ENCODE measurements around the gene PPP1R3G. TPM values are rescaled to one million over a fixed set of nuclear protein-coding genes. Genes with fewer than 3 reads are reported as not detected.
A peak's percentile ranks its signal among the peaks of the same experiment; 100 is the strongest.
"Not testable (repeated sequence)": the region's sequence is repeated elsewhere in the genome, so short reads cannot be mapped to it uniquely, and the experiment has no call there.

Gene PPP1R3G
- total RNA-seq, 1 donor from 2014 or later: 2.0 TPM

DNA sequence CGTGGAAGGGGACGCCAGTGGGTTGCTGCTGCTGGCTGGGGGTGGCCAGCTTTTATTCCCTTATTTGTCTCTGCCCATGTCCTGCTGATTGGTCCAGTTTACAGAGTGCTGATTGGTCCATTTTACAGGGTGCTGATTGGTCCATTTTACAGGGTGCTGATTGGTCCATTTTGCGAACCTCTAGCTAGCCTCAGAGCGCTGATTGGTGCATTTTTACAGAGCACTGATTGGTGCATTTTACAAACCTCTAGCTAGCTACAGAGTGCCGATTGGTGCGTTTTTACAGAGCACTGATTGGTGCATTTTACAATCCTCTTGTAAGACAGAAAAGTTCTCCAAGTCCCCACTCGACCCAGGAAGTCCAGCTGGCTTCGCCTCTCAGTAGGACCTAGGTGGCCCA lies 35.4 kb downstream of the PPP1R3G start:
- not testable (repeated sequence) for ATAC-seq

DNA sequence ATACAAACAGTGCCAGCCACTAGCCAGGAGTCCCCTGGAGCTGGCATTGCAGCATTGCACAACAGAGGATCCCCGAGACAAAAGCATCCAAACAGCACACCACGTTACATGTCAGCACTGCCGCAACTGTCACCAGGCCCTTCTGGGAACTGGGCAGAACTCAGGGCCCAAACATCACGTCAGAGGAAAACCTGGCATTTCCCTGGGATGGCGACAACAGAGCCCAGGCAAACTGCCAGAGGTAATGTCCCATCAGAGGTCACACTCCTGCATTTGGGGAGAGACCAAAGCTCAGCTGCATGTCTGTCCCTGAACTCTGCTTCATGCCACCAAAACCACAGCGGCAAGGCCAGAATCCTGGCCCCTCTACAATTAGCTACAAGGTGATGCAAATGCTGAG lies 36.3 kb downstream of the PPP1R3G start:
- ATAC-seq: no peak

DNA sequence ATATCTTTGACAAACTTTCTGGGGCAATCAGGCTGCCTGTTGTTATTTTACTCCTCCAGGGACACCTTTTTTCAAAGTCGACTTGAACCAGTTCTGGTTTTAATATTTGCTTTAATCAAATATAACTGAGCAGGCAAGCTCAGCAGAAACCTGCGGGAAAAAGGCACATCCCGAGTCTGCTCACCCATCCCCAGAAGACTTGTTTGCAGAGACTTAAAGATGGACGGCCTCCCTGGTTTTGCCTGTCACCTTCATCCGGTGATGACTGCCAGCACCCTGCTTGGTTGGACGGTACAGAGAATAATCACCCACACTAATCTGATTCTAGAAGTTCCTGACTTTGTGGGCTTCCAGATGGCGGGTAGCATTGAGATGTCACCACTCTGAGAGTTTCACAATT lies 36.8 kb downstream of the PPP1R3G start:
- ATAC-seq: no peak

DNA sequence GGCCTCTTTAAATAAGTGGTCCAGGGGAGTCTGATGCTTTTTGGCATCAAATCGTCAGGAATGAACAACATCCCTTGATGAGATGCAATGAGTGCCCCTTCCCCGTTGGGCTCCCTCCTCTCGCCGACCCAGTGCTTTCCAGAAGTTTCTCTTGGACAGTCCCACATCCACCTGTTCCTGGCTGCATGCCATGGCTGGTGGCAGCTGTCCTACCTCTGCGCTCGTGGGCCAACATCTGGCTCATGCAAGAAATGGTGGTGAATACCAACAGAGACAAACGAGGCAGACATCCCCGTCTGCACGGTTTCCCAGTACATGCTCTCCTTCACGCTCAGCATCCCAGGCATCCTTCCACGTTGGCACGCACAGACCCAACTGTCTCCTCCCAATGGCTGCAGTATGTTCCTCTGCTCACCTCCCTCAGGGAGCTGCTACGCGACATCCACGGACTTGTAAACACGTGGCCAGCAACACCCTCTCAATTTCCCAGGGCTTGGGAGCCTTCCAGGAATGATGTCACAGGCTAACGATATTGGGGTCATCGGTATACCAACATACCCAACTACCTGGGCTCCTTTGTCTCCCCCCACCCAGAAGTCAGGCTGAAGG lies 37.5 kb downstream of the PPP1R3G start:
- no peak for ATAC-seq

DNA sequence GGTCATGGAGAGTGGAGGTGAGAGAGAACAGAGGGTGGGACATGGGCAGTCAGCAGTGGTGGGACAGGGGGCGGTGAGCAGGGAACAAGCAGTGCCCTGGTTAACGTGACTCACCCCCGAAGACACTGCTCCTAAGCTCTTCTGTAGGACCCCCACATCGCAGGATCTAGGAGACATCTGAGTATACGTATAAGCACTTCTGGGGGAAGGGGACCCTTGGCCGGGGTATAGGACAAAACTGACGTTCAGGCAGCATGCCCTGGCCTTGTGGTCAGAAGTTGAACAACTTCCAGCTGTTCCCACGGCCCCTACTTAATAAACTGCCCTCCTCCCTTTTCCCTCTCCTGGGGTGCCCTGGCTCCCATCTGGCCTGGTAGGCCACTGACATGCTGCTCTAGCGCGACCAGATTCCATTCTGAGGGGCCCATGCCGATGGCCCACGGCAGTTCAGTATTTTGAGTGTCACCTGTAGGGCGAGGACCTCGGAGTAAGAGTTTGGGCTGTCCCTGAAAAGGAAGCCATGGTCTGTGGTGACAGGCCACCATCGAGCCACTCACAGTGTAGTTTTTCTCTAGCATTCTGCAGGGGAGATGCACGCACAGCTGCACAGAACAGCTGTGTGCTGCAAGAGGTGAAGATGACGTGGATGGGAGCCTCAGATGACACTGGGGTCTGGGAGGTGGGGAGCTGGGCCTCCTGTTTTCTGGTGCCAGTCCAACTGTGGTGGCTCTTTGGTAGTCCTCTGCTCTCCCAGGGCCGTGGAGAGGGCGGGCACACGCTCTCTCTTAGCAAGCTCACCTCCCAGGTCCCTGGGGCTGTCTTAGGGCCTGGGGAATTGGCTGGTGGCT lies 38.4 kb downstream of the PPP1R3G start:
- ATAC-seq: no peak

DNA sequence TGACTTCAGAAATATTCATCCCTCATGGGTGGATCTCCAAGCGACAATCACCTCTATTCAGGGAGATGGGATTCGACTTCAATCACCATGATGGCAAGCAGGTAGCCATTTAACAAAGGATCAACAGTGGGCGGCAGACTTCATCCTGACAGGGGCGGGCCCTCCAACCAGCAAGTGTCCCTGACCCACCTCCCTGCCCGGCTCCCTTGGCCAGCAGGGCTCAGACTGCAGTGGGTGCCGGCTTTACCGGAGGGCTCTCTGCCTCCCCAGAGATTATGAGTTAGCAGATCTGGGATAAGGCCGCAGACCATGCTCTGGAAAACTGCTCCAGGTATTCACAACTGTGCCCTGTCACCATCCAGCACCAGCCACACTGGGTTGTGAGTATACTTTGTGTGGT lies 39.4 kb downstream of the PPP1R3G start:
- no peak for ATAC-seq

DNA sequence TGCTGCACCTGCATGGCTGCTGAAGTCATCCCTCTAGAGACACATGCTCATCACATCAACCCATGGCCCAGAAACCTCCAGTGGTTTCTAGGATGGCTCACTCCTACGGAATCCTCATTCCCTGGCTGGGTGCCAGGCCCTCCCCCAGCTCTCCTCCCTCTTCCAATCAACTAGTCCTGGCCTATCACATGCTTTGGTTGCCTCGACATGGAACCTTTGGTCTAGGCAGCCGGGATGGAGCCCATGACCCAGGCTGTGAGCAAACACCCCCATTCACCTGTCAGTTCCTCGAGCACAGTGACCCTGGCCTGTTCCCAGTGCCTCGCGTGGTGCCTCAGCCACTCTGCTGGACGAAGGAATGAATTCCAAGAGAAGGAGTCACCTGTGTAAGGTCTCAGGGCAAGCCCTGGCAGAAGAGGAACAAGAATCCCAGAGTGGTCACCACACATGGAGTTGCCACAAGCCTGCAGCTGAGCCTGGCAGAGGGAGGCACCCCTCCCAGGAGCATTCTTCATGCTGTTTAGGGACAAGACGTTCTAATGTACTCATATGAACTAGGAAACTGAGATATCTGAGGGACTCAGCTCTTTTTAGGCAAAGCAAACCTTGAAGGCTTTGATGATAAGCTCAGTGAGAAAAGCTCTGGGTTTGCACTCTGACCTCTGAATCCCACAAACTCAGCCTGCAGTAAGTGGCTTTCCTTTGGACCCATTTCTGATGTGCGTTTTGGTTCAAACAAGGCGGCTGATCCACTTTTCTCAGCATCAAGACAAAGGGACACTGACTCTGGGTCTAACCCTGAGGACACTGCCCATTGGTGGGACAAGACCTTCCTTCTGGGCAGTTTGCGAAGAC lies 40.2 kb downstream of the PPP1R3G start:
- peak; percentile 18 for ATAC-seq

DNA sequence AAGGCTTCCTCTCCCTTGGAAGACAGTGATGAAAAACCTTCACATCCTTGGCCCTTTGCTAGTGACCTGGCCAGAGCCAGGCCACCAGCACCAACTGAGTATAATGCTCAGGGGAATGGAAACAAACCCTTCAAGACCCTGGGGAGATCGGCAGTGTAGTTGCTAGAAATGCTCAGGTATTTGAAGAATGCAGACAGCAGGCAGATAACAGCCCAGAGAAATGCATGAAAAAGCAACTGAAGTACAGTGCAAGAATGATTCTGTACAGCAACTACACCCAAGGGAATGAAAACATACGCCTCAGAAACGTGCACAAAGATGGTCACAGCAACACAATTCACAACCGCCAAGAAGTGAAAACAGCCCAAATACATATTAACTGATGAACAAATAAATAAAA lies 41.1 kb downstream of the PPP1R3G start:
- no peak for ATAC-seq

DNA sequence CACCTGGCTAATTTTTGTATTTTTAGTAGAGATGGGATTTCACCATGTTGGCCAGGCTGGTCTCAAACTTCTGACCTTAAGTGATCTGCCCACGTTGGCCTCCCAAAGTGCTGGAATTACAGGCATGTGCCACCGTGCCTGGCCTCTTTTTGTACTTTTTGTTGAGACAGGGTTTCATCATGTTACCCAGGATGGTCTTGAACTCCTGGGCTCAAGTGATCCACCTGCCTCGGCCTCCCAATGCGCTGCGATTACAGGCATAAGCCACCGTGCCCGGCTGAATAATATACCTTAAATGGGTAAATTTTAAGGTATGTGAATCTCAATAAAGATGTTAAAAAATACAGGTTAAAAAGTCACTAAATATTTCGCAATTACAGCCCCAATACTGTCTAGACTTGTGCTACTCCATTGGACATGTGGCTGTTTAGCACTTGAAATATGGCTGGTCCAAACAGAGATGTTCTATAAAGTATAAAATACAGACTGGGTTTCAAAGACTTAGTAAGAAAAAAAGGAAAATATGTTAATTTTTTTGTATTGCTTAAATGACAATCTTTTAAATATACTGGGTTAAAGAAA lies 42.1 kb downstream of the PPP1R3G start:
- no peak for ATAC-seq

DNA sequence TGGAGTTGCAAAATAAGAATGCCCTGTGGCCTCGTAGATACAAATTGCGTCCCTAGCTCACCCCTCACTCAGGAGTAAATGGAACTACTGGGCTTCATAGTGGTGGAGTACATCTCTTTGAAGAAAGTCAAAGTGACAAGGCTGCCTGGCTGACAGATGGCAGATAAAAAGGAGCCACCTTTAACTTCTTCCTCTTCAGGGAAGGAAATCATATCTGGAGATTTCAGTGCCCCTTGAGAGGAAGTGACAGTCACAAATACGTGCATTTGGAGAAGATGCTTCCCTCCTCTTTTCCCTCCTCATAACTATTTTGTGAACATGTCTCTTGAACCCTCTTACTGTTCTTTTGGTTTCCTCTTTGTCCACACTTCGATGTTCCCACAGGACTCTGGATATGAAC lies 43.2 kb downstream of the PPP1R3G start:
- ATAC-seq: no peak

DNA sequence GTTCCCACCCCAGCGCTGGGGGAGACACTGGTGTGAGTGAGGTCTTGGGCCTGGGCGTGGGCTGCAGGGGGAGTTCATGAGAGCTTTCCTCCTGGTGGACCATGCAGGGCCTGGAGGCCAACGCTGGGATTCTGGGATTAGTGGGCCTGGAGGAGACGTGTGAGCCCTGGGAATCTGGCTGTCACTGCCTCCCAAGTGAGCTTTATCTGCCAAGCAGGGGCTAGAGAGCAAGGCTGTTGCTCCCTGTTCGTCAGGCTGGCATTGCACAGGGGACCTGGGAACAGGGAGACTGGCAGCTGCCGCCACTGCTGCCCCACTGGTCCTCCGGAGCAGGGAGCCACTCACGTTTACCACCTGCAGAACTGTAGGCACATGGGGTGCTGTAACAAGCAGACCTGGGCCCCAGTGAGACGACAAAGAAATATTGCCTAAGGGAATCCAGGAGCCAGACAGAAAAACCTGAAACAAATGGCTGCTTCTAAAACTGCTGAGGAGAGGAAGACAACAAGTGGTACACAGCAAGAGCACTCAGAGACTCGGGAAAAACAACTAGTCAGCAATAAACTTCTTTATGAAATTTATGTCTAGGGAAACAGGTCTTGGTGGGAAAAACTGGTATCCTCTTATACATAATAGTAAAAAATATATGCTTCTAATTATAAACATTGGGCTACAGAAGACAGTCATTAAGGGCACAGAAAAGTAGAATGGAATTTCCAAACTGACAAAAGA lies 45.2 kb downstream of the PPP1R3G start:
- no peak for ATAC-seq

DNA sequence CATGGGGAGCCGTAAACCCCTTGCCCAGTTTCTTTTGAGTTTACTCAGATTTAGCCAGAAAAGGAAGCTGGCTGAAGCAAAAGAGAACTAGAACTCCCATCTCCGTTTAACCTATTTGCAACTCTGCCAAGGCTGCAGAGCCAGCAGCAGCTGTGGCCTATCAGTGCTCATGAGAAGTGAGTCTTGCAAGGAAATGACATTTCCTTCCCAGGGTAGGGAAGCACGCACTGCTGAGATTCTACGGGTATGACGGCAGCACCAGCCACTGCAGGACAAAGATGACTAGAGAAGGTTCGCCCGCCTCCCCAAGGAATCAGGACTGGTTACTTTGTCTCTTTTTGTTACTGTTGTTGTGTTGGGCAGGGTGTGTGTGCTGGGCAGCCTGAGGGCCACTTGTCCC lies 47.6 kb downstream of the PPP1R3G start:
- ATAC-seq: peak; percentile 63

DNA sequence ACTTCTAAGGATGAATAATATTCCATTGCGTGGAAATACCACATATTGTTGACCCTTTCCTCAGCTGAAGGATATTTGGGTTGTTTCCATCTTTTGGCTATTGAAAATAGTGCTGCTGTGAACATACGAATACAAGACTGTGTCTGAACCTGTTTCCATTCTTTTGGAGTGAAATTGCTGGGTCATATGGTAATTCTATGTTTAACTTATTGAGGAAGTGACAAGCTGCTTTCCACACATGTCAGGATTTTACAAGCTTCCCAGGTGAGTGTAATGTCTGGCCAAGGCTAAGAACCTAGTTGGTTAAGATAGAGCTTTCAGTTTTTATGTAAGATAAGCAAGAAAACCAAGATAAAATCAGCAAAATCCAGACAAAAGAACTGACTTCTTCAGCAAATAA lies 48.8 kb downstream of the PPP1R3G start:
- ATAC-seq: no peak

DNA sequence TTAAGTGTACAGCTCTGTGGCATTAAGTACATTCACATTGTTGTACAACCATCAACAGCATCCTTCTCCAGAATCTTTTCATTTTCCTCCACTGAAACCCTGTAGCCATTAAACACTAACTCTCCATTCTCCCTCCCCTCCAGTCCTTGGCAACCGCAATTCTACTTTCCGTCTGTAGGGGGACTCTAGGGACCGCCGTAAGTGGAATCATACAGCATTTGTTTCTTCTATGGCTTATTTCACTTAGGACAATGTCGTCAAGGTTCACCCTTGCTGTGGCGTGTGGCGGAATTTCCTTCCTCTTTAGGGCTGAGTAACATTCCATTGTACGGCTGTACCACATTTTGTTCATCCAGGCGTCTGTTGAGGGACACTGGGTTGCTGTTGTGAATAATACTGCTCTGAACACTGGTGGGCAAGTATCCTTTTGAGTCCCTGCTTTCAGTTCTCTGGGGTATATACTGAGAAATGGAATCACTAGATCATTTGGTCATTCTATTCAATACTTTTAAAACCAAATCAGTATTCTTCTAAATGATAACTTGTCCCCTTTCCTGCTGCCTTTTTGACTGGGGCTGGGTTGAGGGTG lies 50.7 kb downstream of the PPP1R3G start:
- peak; percentile 46 for ATAC-seq

DNA sequence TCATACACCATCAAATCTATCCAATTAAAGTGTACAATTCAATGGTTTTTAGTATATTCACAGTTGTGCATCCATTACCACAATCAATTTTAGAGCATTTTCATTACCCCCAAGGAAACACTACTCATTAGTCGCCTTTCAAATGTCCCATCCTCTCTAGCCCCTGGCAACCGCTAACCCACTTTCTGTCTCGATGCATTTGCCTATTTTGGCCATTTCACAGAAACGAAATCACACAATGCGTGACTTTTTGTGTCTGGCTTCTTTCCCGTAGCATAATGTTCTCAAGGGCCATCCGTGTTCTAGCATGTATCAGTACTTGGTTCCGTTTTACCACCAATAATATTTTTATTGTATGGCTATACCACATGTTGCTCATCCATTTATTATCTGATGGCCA lies 51.7 kb downstream of the PPP1R3G start:
- ATAC-seq: no peak

Other genes starting within 250 kb of the PPP1R3G start
- gene RPP40, start 81.3 kb upstream of the PPP1R3G start, total RNA-seq: 12.8 TPM
- 20.3 TPM for gene LYRM4, start 175.6 kb downstream of the PPP1R3G start, total RNA-seq
- gene FARS2, start 176.2 kb downstream of the PPP1R3G start, total RNA-seq: 15.4 TPM